ENCODE results near the gene HOXA9.
A peak's percentile ranks its signal among the peaks of the same experiment; 100 is the strongest.

Gene HOXA9

GRCh38 chr7:27205325-27206280 lies 40.3 kb upstream of the HOXA9 start:
- TF ChIP-seq POLR2A (IDR thresholded peaks at IDR 0.05; ENCODE audit: extremely low read depth, insufficient read length) (no peak), CTCF (IDR thresholded peaks at IDR 0.05; ENCODE audit: low read depth, low read length) (no peak), MYC (IDR thresholded peaks at IDR 0.05; ENCODE audit: low read depth, low read length) (no peak), MAX (IDR thresholded peaks at IDR 0.05; ENCODE audit: low read depth, low read length) (no peak)
- no peak for DNase-seq (ENCODE audit: low read depth)
- no peak overlapping the region for H3K4me3 ChIP-seq (ENCODE audit: low read depth, low read length)

GRCh38 chr7:27204851-27205322 lies 39.5 kb upstream of the HOXA9 start:
- TF ChIP-seq CTCF (IDR thresholded peaks at IDR 0.05; ENCODE audit: low read depth, low read length) (no peak), POLR2A (IDR thresholded peaks at IDR 0.05; ENCODE audit: extremely low read depth, insufficient read length) (no peak), MYC (IDR thresholded peaks at IDR 0.05; ENCODE audit: low read depth, low read length) (no peak), MAX (IDR thresholded peaks at IDR 0.05; ENCODE audit: low read depth, low read length) (no peak)
- DNase-seq (ENCODE audit: low read depth) = no peak
- H3K4me3 ChIP-seq (ENCODE audit: low read depth, low read length) = no peak overlapping the region

GRCh38 chr7:27203964-27204594 lies 38.7 kb upstream of the HOXA9 start:
- TF ChIP-seq MAX (IDR thresholded peaks at IDR 0.05; ENCODE audit: low read depth, low read length) (no peak), CTCF (IDR thresholded peaks at IDR 0.05; ENCODE audit: low read depth, low read length) (no peak), POLR2A (IDR thresholded peaks at IDR 0.05; ENCODE audit: extremely low read depth, insufficient read length) (no peak), MYC (IDR thresholded peaks at IDR 0.05; ENCODE audit: low read depth, low read length) (no peak)
- no peak for DNase-seq (ENCODE audit: low read depth)
- no peak overlapping the region for H3K4me3 ChIP-seq (ENCODE audit: low read depth, low read length)

- no peak for TF ChIP-seq MAX (IDR thresholded peaks at IDR 0.05; ENCODE audit: low read depth, low read length)
- no peak for TF ChIP-seq MYC (IDR thresholded peaks at IDR 0.05; ENCODE audit: low read depth, low read length)
- no peak overlapping the region for H3K4me3 ChIP-seq (ENCODE audit: low read depth, low read length)
- no peak for DNase-seq (ENCODE audit: low read depth)
Observed at GRCh38 chr7:27203365-27203953, 38.1 kb upstream of the HOXA9 start.

- H3K4me3 ChIP-seq (ENCODE audit: low read depth, low read length) = peak overlapping the region; percentile 88
- TF ChIP-seq POLR2A (IDR thresholded peaks at IDR 0.05; ENCODE audit: extremely low read depth, insufficient read length) (no peak), CTCF (IDR thresholded peaks at IDR 0.05; ENCODE audit: low read depth, low read length) (no peak), MYC (IDR thresholded peaks at IDR 0.05; ENCODE audit: low read depth, low read length) (no peak), MAX (IDR thresholded peaks at IDR 0.05; ENCODE audit: low read depth, low read length) (no peak)
- peak; percentile 26 for DNase-seq (ENCODE audit: low read depth)
Observed at GRCh38 chr7:27202862-27203134, 37.5 kb upstream of the HOXA9 start.

All from NB4 (cell line).